CD8-positive, alpha-beta memory T cell (primary cell): ENCODE results near the gene C11orf71. TPM values are rescaled to one million over a fixed set of nuclear protein-coding genes. Genes with fewer than 3 reads are reported as not detected.

Experiments
- polyA plus RNA-seq: library from polyadenylated mRNA; unstranded; fragments of 300-500 nt; fragmentation: Illumina TruSeq; gene quantifications from one replicate; pipeline ENCODE4 v1.2.3, GENCODE V29; 2021
- total RNA-seq, 2 experiments: library from RNA; stranded (reverse); gene quantifications; one replicate each; pipeline ENCODE4 v1.2.3, GENCODE V29; 2021

C11orf71 gene
- total and polyA plus RNA-seq, 3 experiments from 2014 or later: 8.2 to 10.0 (median 9.3) TPM

Other genes with a start within 250 kb of the C11orf71 start
- gene NNMT, start 104.1 kb downstream of the C11orf71 start, total RNA-seq: not detected
- gene NNMT, start 104.1 kb downstream of the C11orf71 start, polyA plus RNA-seq: not detected
- 10 to 100 TPM; 35.7 to 37.7 TPM for gene RBM7, start 155 bp upstream of the C11orf71 start, total RNA-seq
- 23.1 TPM for gene RBM7, start 155 bp upstream of the C11orf71 start, polyA plus RNA-seq
- gene REXO2, start 39.0 kb upstream of the C11orf71 start, total RNA-seq: 10 to 100 TPM; 77.7 to 79.8 TPM
- 52.9 TPM for gene REXO2, start 39.0 kb upstream of the C11orf71 start, polyA plus RNA-seq
- gene NXPE1, start 159.4 kb upstream of the C11orf71 start, total RNA-seq: not detected
- gene NXPE1, start 159.4 kb upstream of the C11orf71 start, polyA plus RNA-seq: not detected
- not detected for gene NXPE4, start 195.3 kb upstream of the C11orf71 start, total RNA-seq
- not detected for gene NXPE4, start 195.3 kb upstream of the C11orf71 start, polyA plus RNA-seq